ENCODE results near the gene CLCA2.

Gene CLCA2

GRCh38 chr1:86470859-86471258 lies 46.9 kb downstream of the CLCA2 start:
- no peak for TF ChIP-seq CTCF (IDR thresholded peaks at IDR 0.05; ENCODE audit: low read depth, low read length, missing control alignments)
- DNase-seq (ENCODE audit: extremely low read depth, low read depth), result no peak
- no peak overlapping the region for H3K4me3 ChIP-seq (replicated peaks; ENCODE audit: low read depth, low read length)

GRCh38 chr1:86471291-86471690 lies 47.3 kb downstream of the CLCA2 start:
- no peak for TF ChIP-seq CTCF (IDR thresholded peaks at IDR 0.05; ENCODE audit: low read depth, low read length, missing control alignments)
- DNase-seq (ENCODE audit: extremely low read depth, low read depth), result no peak
- H3K4me3 ChIP-seq (replicated peaks; ENCODE audit: low read depth, low read length), result no peak overlapping the region

GRCh38 chr1:86472152-86472551 lies 48.2 kb downstream of the CLCA2 start:
- DNase-seq (ENCODE audit: extremely low read depth, low read depth), result no peak
- no peak overlapping the region for H3K4me3 ChIP-seq (replicated peaks; ENCODE audit: low read depth, low read length)
- TF ChIP-seq CTCF (IDR thresholded peaks at IDR 0.05; ENCODE audit: low read depth, low read length, missing control alignments), result no peak

GRCh38 chr1:86472767-86473166 lies 48.8 kb downstream of the CLCA2 start:
- TF ChIP-seq CTCF (IDR thresholded peaks at IDR 0.05; ENCODE audit: low read depth, low read length, missing control alignments), result no peak
- DNase-seq (ENCODE audit: extremely low read depth, low read depth), result no peak
- no peak overlapping the region for H3K4me3 ChIP-seq (replicated peaks; ENCODE audit: low read depth, low read length)

GRCh38 chr1:86477256-86477655 lies 53.3 kb downstream of the CLCA2 start:
- TF ChIP-seq CTCF (IDR thresholded peaks at IDR 0.05; ENCODE audit: low read depth, low read length, missing control alignments), result no peak
- no peak for DNase-seq (ENCODE audit: extremely low read depth, low read depth)
- no peak overlapping the region for H3K4me3 ChIP-seq (replicated peaks; ENCODE audit: low read depth, low read length)

GRCh38 chr1:86477682-86478081 lies 53.7 kb downstream of the CLCA2 start:
- TF ChIP-seq CTCF (IDR thresholded peaks at IDR 0.05; ENCODE audit: low read depth, low read length, missing control alignments), result no peak
- H3K4me3 ChIP-seq (replicated peaks; ENCODE audit: low read depth, low read length), result no peak overlapping the region
- DNase-seq (ENCODE audit: extremely low read depth, low read depth), result no peak

GRCh38 chr1:86478416-86479156 lies 54.6 kb downstream of the CLCA2 start:
- DNase-seq (ENCODE audit: extremely low read depth, low read depth), result no peak
- no peak for TF ChIP-seq CTCF (IDR thresholded peaks at IDR 0.05; ENCODE audit: low read depth, low read length, missing control alignments)
- H3K4me3 ChIP-seq (replicated peaks; ENCODE audit: low read depth, low read length), result no peak overlapping the region
